HG03159 (cell line): ENCODE results near the gene C1QTNF3.
"Not testable (repeated sequence)": the region's sequence is repeated elsewhere in the genome, so short reads cannot be mapped to it uniquely, and the experiment has no call there.

Experiments
- ATAC-seq: cut with Tn5 transposase; IDR thresholded peaks from one replicate; pipeline ENCODE4 v1.9.1; 2021; ENCODE audit warnings: mild to moderate bottlenecking, moderate library complexity; ENCODE audit not compliant: unreplicated experiment

Gene C1QTNF3

GRCh38 chr5:34043099-34043876, at the start of gene C1QTNF3:
C1QTNF3 (minus strand) TSS chr5:34043213; CDS start chr5:34043125, 88 bp downstream.
- no peak for ATAC-seq

- not testable (repeated sequence) for ATAC-seq
Observed at GRCh38 chr5:34091039-34091438, 48.0 kb upstream of the C1QTNF3 start.

GRCh38 chr5:34089802-34090201, 46.8 kb upstream of the C1QTNF3 start:
- ATAC-seq, result not testable (repeated sequence)

- not testable (repeated sequence) for ATAC-seq
Observed at GRCh38 chr5:34087728-34088127, 44.7 kb upstream of the C1QTNF3 start.

GRCh38 chr5:34083898-34084297, 40.9 kb upstream of the C1QTNF3 start:
- not testable (repeated sequence) for ATAC-seq

- not testable (repeated sequence) for ATAC-seq
Observed at GRCh38 chr5:34079505-34079904, 36.5 kb upstream of the C1QTNF3 start.

GRCh38 chr5:34077636-34078035, 34.6 kb upstream of the C1QTNF3 start:
- not testable (repeated sequence) for ATAC-seq

- ATAC-seq, result not testable (repeated sequence)
Observed at GRCh38 chr5:34076719-34077364, 33.8 kb upstream of the C1QTNF3 start.

- not testable (repeated sequence) for ATAC-seq
Observed at GRCh38 chr5:34074472-34074871, 31.5 kb upstream of the C1QTNF3 start.

GRCh38 chr5:34074071-34074470, 31.1 kb upstream of the C1QTNF3 start:
- ATAC-seq, result not testable (repeated sequence)

GRCh38 chr5:34070626-34071025, 27.6 kb upstream of the C1QTNF3 start:
- ATAC-seq, result not testable (repeated sequence)

- no peak for ATAC-seq
Observed at GRCh38 chr5:34064656-34065055, 21.6 kb upstream of the C1QTNF3 start.

- no peak for ATAC-seq
Observed at GRCh38 chr5:34062419-34062818, 19.4 kb upstream of the C1QTNF3 start.

- ATAC-seq, result no peak
Observed at GRCh38 chr5:34061993-34062392, 19.0 kb upstream of the C1QTNF3 start.

- ATAC-seq, result no peak
Observed at GRCh38 chr5:34059977-34060376, 17.0 kb upstream of the C1QTNF3 start.

- ATAC-seq, result no peak
Observed at GRCh38 chr5:34058532-34058931, 15.5 kb upstream of the C1QTNF3 start.

- ATAC-seq, result no peak
Observed at GRCh38 chr5:34057569-34057968, 14.6 kb upstream of the C1QTNF3 start.

- ATAC-seq, result no peak
Observed at GRCh38 chr5:34057118-34057517, 14.1 kb upstream of the C1QTNF3 start.

GRCh38 chr5:34055667-34056066, 12.7 kb upstream of the C1QTNF3 start:
- ATAC-seq, result no peak

GRCh38 chr5:34054400-34054729, 11.4 kb upstream of the C1QTNF3 start:
- no peak for ATAC-seq

- ATAC-seq, result no peak
Observed at GRCh38 chr5:34053571-34054399, 10.8 kb upstream of the C1QTNF3 start.
